ENCODE data around the gene NME7.
"Not testable (repeated sequence)": the region's sequence is repeated elsewhere in the genome, so short reads cannot be mapped to it uniquely, and the experiment has no call there.

DNA sequence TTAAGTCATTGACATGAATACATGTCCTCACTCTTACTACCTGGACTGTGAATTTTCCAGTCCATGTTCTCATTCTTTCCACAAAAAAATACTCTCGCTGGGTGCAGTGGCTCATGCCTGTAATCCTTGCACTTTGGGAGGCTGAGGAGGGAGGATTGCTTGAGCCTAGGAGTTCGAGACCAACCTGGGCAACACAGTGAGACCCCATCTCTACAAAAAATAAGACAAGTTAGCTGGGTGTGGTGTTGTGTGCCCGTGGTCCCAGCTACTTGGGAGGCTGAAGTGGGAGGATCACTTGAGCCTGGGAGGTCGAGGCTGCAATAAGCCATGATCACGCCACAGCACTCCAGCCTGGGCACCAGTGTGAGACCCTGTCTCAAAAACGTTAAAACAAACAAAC is 242.0 kb downstream of the NME7 start:
- TF ChIP-seq, protein P1, sequence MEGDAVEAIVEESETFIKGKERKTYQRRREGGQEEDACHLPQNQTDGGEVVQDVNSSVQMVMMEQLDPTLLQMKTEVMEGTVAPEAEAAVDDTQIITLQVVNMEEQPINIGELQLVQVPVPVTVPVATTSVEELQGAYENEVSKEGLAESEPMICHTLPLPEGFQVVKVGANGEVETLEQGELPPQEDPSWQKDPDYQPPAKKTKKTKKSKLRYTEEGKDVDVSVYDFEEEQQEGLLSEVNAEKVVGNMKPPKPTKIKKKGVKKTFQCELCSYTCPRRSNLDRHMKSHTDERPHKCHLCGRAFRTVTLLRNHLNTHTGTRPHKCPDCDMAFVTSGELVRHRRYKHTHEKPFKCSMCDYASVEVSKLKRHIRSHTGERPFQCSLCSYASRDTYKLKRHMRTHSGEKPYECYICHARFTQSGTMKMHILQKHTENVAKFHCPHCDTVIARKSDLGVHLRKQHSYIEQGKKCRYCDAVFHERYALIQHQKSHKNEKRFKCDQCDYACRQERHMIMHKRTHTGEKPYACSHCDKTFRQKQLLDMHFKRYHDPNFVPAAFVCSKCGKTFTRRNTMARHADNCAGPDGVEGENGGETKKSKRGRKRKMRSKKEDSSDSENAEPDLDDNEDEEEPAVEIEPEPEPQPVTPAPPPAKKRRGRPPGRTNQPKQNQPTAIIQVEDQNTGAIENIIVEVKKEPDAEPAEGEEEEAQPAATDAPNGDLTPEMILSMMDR (IDR thresholded peaks at IDR 0.05; ENCODE audit: low read depth, low read length, missing input control): not testable (repeated sequence)
- TF ChIP-seq, protein P2, sequence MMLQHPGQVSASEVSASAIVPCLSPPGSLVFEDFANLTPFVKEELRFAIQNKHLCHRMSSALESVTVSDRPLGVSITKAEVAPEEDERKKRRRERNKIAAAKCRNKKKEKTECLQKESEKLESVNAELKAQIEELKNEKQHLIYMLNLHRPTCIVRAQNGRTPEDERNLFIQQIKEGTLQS (IDR thresholded peaks at IDR 0.05): not testable (repeated sequence)
- TF ChIP-seq, protein P3, sequence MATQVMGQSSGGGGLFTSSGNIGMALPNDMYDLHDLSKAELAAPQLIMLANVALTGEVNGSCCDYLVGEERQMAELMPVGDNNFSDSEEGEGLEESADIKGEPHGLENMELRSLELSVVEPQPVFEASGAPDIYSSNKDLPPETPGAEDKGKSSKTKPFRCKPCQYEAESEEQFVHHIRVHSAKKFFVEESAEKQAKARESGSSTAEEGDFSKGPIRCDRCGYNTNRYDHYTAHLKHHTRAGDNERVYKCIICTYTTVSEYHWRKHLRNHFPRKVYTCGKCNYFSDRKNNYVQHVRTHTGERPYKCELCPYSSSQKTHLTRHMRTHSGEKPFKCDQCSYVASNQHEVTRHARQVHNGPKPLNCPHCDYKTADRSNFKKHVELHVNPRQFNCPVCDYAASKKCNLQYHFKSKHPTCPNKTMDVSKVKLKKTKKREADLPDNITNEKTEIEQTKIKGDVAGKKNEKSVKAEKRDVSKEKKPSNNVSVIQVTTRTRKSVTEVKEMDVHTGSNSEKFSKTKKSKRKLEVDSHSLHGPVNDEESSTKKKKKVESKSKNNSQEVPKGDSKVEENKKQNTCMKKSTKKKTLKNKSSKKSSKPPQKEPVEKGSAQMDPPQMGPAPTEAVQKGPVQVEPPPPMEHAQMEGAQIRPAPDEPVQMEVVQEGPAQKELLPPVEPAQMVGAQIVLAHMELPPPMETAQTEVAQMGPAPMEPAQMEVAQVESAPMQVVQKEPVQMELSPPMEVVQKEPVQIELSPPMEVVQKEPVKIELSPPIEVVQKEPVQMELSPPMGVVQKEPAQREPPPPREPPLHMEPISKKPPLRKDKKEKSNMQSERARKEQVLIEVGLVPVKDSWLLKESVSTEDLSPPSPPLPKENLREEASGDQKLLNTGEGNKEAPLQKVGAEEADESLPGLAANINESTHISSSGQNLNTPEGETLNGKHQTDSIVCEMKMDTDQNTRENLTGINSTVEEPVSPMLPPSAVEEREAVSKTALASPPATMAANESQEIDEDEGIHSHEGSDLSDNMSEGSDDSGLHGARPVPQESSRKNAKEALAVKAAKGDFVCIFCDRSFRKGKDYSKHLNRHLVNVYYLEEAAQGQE (IDR thresholded peaks at IDR 0.05): not testable (repeated sequence)

All from liver (tissue), 3 donors.